DMS79 treated with DMSO at 0.1 percent for 48 hours (cell line): ENCODE data around the gene DNAL4.

ENCODE experiments used
- DNase-seq: peaks from one replicate; lab custom pipeline; 2025; lab: John Stamatoyannopoulos, UW

DNAL4 gene, protein sequence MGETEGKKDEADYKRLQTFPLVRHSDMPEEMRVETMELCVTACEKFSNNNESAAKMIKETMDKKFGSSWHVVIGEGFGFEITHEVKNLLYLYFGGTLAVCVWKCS

DNA sequence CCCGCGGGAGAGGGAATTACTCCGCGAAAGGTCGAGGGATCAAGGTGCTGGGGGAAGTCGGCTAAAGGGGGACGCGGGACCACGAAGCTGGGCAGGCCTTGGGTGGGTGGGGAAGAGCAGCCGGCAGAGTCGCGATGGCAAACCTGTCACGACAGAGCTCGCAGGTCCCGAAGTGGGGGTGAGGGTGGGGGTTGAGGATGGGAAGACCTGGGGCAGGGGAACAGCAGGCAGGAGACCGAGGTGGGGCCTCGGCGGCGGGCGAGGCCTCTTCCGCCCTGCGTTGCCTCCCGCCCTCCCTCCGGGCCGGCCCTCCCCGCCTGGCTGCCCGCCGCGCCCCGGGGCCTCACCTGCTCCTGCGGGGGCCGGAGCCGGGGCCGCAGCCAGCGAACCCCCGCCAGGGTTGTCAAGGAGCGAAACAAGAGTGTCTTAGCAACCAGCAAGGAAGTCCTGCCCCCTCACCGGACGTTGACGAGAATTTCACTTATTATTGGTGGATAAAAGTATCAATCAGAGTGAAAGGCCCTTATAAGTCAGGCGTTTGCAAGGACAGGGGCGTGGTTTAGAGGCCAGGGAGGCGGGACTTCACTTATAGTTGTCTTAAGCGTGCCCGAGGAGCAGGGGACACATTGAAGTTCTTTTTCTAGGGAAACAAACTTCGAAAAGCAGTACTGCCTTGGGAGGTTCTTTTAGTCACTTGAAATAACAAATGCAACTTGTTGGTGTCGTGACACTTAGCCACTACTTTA, at the start of gene DNAL4:
DNAL4 (minus strand) TSS at position 423 of the 746 bp plus-strand sequence. CDS start 11,412 bp downstream, outside the sequence.
- DNase-seq = peak; percentile 80

DNA sequence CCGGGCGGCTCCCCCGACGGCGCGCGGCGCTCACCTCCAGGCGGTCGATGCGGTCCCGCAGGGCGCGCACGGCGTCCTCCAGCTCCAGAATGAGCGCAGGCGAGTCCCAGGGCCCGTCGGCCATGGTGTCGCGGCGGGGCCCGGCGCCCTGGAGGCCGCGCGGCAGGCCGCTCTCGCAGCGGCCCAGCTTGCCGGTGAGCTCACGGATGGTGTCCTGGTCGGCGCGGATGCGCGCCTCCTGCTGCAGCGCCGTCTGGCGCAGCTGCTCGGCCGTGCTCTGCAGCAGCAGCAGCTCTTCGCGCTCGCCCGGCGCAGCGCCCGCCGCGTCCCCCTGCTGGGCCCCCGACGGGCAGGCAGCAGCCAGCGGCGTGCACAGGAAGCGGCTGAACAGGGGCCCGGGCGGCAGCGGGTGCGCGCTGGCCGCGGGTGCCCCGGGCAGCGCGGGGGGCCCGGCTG, 49.3 kb upstream of the DNAL4 start:
- peak; percentile 14 for DNase-seq

DNA sequence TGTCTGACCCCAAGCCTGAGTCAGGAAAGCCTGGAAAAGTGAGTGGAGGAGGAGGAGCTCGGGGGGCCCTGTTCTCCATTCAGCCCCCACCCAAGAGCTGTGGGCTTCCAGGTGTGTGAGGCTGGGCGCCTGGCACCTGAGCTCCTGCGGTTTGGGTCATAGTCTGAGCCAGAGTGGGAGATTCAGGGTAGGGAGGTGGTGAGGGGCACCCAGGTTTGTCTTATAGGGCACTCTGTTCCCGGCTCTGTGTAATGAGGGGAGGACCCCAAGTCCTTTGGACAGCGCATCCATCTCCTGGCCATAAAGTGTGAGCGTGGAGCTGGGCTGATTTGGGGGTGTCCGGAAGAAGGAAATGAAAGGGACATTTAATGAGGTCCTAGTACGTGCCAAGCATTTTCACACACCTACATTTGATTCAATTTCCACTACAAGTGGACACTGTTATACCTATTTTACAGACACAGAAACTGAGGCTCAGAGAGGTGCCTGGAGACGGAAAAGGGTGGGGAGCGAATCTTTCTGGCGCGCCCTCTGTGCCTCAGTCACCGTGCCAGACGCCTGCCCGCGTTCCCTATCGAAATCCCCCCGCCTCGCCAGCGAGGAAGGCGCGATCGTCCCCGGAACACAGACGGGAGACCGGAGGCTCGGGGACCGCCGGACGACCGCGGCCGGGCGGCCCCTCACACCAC, 48.7 kb upstream of the DNAL4 start:
- DNase-seq = no peak

DNA sequence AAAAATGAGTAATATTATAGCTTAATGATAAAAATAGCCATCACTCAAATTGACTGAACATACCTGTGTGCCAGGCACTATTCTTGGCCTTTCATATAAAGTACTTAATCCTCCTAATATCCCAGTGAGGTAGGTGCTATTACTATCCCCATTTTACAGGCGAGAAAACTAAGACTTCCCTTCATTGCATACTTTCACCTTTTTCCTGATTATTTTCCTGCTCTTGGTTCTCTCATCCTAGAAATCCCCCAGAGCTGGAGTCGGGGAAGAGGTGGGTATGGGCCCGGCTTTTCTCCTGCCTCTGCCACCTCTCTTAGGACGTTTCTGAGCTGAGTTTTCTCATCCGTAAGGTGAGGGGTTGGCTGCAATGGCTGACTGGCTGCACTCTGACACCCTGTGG, 47.7 kb upstream of the DNAL4 start:
- no peak for DNase-seq

DNA sequence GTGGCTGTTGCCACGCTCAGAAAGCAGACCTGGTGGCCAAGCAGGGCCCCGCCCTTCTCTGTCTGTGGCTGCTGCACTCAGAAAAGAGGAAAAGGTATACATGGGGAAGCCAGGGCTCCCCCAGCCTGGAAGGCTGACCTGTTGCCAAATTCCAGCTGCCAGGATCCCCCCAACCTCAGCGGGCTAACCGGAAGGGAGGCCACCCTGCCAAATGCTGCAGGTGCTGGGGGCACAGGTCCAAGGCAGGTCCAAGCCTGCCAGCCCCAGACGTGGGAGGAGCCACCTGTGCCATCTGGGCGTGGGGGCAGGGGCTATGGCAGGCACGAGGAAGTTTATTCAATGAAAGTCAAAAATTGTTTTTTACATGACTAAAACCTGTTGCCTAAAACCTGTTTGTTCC, 47.3 kb upstream of the DNAL4 start:
- DNase-seq = peak; percentile 20

DNA sequence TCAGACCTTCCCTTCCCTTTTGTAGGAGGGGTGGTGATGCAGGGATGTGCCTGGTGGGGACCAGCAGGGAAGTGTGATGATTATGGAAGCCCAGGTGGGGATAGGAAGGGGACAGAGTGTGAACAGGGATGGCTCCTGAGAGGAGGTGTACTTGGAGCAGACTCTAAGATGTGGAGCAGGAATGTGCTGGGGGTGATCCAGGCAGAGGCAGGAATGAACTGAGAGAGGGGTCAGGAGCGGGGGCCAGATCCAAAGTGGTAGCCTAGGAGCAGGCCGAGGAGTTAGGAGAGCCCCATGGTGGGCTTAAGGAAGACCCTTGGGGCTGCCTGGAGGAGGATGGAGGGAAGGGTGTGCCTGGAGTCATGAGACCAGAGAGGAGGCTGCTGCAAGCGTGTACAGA, 46.2 kb upstream of the DNAL4 start:
- DNase-seq = no peak

DNA sequence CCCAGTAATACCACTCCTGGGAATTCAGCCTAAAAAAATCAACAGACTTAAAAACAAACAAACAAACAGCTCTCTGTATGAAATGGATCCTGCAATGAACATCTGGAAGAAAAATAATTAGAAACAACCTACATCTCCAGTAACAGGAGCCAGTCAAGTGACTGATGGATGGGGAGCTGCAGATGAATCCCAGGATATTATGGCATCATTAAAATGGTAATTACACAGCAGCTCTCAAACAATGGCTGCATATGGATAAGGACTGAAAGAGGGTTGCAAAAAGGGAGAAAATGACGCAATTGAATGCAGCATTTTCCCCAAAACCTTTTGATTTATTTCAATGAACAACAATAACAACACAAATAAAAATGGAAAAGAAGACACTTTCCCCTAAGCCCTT, 45.7 kb upstream of the DNAL4 start:
- no peak for DNase-seq

DNA sequence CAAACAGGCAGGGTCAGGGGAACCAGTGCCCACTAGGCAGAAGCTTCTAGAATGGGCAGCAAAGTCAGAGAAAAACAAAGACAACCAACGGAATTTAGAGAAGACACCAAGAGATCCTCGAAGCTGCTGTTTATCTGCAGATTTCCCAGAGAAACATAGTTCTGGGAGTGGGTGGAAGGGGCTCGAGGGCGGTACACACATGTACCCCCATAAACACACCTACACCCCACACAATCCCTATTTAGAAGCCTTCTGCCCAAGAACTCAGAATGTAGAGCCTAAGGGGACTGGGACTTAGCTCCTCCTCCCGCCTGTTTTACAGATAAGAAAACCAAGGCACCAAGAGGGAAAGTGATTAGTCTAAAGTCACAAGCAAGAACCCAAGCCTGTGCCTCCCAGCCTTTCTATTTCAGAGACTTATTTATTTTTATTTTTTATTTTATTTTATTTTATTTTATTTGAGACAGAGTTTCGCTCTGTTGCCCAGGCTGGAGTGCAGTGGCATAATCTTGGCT, 43.5 kb upstream of the DNAL4 start:
- DNase-seq = no peak

DNA sequence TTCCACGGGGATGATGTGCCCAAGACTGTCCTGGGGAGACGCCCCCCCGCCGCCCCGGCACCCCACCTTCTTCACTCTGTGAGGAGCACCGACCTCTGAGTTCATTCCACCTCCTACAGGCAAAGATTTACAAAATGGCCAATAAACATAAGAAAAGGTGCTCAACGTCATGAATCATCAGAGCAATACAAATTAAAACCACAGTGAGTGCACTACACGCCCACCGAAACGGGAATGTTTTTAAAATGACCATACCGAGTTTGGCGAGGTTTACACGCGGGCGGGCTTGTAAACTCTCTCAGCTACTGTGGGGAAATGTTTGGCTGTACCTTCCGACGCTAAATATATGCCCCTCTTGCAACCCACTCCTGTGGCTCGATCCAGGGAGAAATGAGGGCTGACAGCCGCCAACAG, 42.0 kb upstream of the DNAL4 start:
- DNase-seq = no peak

DNA sequence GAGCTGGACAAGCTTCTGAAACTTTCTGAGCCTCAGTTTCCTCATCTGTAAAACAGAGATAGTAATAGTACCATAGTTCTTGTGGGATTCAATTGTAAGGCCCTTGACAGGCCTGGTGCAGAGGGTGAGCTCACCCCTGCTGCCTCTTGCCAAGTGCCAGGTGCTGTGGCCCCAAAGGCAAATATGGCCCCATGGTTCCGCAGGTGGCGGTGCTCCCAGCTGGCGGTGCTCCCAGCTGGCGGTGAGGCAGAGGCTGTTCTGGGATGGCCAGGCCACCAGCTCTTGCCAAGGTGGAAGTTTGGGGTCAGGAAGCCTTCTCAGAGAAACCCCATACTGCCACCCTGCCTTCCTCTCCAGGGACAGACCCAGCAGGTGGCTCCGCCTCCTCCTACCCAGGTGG, 41.0 kb upstream of the DNAL4 start:
- no peak for DNase-seq

DNA sequence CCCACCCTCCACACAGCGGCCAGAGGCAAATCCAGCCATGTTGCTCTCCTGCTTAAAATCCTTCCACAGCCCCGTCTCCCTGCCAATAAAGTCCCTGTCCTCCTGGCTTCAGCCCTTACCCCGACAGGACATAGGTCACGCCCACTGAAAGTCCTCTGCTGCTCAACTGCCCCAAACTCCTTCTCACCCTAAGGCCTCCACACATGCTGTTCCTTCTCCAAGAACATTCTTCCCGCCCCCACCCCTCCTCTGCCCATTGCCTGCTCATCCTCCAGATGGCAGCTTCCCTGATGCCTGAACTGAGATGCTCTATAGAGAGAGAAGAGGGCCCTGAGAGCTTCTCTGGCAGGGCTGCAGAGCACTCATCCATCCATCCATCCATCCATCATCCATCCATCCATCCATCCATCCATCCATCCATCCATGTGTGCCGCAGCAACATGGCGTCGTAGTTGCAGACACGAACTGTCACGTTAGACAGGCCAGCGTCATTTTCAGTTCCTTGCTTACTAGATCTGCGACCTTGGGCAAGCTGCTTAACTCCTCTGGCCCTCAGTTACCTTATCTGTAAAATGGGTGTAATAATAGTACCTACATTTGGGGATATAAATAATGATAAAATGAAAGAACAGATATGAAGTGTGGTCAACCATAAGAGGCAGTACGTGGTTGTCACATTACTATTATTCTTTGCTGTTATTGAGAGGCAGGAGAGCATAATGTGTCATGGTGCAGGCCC, 40.4 kb upstream of the DNAL4 start:
- no peak for DNase-seq

DNA sequence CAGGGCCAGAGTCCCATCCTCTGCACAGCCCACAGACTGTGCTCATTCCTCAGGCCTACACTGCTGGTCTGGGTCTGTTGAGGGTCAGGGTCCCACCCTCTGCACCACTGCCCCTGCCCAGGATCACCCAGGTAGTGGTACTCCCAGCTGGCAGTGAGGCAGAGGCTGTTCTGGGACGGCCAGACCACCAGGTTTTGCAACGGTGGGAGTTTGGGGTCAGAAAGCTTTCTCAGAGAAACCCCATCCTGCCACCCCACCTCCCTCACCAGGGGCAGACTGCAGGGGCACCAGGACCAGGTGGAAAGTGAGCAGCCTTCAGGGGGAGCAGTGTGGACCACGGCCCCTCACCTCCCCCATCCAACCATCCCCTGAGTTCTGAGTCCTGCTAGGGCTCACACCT, 39.1 kb upstream of the DNAL4 start:
- DNase-seq = no peak

DNA sequence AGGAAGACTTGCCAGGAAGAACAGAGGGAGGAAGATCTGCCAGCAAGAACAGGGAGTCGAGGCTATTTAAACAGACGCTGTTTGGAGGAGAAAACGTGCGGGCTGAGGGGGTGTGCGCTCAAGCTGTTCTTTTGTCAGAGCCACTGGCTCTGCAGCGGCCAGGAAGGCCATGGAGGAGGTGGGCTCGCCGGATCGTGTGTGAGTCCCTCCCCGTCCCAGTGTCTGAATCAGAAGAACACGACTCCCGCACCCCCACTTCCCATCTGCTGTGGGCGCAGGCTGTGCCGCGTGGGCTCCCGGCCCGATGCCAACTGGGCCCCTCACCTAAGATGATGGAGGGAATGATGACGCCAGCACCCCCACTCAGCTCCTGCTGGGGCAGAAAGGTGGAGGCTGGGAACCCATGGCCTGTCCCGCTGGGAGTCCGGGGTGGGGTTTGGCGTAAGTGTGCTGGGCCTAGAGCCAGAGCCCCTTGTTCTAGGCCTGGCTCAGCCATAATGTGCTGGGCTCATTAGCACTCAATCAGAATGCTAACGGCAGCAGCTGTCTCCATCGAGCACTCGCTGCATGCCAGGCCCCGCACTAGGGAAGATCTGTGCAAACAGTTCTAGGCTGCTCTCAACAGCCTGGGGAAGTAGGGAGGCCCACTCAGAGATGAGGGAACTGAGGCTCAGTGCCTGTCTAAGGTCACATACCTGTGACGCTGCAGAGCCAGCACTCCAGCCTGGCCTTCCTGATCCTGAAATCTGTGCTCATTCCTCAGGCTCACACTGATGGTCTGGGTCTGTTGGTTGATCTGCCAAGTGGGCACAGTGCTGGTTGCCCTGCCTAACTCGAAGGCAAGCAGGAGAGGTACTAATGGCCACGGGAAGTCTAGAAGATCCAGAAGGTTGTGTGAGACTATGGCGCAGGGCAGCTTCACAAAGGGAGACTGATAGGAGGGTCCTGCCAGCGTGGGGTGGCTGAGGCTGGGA, 38.3 kb upstream of the DNAL4 start:
- DNase-seq = peak; percentile 15

DNA sequence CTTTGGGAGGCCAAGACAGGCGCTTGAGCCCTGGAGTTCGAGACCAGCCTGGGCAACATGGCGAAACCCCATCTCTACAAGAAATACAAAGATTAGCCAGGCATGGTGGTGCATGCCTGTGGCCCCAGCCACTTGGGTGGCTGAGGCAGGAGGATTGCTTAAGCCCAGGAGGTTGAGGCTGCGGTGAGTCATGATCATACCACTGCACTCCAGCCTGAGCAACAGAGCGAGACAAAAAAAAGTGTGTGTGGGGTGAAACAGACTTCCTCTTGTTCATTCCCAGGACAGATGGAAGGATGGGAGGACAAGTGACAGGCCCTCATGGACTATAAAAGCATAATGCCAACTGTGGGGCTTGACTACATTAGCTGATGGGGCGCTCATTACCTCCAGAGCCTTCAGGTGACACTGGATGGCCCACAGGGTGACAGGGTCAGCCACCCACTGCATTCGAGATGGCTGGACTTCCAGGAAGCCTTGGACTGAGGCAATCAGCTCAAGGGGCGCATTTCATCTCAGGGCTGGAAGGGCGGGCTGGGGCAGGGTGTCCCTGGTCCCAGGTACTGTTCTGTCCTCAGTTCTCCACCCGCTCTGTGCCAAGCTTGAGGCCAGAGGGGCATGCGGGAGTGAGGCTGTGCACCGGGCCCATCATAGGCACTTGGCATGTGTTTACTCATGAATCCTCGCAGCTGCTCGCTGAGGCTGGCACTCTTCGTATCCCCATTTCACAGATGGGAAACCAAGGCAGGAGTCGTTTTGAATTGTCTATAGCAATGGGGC, 37.4 kb upstream of the DNAL4 start:
- no peak for DNase-seq

DNA sequence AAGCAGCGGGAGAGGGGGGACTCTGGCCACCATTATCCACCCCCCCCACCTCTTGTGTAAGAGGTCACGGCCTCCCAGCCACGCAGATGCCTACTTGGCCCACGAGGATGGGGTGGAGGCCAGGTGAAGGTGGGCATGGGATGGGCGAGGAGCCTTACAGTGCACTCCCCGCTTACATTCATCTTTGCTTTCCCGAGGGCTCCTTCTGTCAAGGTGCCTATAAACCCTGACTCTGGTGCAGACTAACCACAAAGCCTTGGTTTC, 36.8 kb upstream of the DNAL4 start:
- no peak for DNase-seq

DNA sequence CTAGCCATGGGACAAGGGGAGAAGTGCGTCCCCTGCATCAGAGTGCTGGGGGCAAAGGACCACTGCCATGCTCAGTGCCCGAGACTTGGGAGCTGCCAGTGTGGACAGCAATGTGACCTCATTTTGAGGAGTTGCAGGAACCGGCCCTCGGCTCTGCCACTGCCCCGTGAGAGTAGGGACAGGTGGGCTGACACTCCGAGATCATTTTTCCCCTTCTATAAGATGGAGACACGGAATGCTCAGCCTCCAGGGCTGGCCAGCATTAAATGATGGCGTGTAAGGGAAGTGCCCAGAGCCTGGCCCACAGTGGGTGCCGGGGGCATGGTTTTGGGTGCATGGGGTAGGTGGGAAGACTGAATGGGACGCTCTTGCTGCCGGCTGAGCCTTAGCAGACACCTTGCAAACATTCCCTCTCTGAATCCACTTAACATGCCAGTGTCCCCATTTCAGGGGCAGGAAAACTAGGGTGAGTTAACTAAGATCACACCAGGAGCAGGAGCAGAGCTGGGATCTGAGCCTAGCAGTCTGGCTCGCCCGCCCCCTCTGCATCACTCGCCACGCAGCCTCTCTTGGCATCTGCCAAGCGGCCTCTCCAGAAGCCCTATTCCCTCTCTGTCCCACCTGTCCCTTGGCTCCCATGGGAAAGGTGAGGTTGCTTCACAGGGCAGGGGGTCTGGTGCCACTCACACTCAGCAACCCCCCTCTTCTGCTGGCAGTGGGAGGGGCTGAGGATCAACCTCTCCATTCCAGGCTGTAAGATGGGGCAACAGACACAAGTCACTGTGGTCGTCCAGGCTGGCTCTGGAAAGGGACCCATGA, 36.3 kb upstream of the DNAL4 start:
- no peak for DNase-seq

DNA sequence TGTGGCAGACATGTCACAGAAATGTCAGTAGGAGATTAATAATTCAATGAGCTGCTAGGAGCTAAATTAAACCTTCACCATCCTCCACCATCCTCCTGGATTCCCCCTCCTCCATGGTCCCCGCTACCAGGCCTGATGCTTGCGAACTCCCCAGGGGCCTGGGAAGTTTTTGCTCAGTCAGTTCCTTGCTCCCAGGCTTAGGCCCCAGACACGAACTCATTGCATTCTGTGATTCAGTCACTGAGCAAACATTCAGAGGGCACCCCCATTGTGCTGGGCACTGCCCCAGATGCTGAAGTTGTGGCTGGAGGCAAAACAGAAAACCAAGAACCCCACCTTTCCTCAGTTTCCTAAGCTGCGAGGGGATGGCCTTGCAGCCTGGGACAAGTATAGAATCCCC, 35.5 kb upstream of the DNAL4 start:
- no peak for DNase-seq

DNA sequence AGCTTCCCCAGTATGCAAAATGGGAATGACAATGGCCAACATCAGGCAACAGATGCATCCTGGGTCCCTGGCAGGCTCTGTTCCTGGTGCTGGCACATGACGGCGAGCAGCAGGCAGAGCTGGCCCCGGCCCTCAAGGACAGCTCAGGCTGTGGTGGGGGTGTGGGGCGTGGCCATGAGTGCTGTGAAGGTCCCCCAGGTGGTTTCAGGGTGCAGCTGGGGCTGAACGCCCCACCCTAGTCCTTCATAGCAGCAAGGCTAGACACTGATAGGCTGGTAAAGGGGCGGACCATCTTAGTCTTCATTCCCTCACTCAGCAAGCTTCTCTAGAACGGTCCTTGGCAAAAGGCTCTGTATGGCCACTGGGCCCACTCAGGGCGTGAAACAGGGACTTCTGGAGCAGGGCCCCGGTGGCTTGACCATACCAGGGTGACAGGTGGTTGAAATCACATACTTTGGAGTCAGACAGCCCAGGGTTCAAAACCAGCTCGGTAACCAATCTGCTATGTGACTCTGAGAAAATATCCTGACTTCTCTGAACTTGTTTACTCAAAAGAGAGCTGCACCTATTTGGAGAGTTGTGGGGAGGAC, 34.8 kb upstream of the DNAL4 start:
- DNase-seq = no peak

DNA sequence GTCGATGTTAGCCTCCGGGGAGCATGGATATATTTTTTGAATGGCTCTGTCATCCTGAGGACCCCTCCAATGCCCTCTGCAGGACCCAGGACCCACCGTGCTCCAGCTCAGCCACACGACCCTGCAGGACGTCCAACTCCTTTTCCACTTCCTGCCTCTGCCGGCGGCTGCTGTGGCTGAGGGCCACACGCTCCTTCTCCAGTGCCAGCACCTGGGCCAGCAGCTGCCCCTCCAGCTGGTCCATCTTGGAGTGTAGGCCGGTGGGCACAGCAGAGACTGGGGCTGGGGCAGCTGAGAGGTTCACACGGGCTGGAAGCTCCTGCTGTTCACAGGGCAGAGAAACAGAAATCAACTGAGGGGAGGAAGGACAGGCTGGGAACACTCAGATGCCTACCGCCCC, 34.2 kb upstream of the DNAL4 start:
- DNase-seq = no peak

DNA sequence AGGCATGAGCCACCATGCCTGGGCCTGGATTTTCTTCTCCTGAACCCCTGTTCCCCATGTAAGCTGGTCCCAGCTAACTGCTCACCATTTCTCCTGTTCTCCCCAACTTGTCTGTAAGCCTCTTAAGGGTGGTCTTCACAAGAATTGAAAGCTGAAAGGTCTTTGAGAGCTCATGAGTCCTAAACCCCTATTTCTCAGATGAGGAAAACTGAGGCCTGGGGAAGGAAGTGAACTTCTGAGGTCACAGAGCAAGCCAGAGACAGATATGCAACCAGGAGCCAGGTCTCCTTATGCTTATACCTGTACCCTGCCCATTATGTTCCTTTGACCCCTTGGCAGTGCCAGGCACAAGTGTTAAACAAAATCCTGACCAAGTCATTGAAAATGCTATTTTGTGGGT, 33.6 kb upstream of the DNAL4 start:
- DNase-seq = no peak
